GM15510 (cell line): ENCODE results near the gene FSCN2.

Source experiments
- POLR2A ChIP-seq: IDR thresholded peaks from 3 replicates; pipeline ENCODE4 v1.6.1; 2011; ENCODE audit warnings: borderline replicate concordance; ENCODE audit not compliant: insufficient read length; ENCODE audit errors: extremely low read depth

FSCN2 gene

DNA sequence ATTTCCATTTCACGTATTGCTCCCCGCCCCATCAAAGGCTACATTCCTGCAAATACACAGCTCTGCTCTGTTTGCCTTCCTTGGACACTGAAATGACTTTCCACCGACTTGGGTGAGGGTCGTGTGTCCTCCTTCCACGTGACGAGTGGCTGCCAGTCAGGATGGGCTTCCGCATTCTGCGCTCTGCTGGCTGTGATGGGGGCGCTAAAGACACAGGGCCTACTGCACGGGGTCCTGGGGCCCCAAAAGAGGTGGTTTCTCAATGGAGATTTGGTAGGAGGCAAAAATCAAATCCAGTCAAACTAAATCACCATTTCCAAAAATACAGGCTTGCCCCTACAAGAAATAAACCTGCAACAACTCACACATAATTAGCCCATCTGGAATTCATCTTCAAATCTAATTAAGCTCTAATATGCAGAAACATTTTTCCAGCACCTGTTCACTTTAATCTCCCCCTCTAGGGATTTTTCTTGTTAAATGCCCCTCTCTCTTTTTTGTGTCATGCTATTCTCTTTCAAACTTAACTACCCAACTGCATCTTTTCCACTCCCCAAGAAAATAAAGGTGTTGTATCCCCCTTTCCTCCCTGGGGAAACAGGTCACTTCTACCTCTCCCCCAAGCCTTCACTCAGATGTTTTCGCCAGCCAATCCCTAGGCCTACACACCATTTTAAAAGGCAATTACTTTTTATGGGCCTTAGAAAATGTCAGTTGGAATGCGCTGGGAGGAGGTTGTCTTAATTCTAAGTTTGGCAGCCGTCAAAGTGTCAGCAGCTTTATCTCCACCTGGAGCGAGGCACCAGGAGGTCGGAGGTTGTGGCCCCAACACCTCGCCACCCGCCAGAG is 45.8 kb downstream of the FSCN2 start:
- no peak for TF ChIP-seq POLR2A

DNA sequence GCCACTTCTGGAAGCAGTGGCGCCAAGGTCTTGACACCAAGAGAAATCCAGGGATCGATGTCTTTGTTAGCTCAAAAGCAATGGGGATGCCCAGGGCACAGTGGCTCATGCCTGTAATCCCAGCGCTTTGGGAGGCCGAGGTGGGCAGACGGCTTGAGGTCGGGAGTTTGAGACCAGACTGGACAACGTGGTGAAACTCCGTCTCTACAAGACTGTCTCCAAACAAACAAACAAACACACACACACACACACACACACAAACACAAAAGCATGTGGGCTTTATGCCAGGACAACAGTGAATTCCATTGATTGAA is 46.4 kb downstream of the FSCN2 start:
- TF ChIP-seq POLR2A: no peak

DNA sequence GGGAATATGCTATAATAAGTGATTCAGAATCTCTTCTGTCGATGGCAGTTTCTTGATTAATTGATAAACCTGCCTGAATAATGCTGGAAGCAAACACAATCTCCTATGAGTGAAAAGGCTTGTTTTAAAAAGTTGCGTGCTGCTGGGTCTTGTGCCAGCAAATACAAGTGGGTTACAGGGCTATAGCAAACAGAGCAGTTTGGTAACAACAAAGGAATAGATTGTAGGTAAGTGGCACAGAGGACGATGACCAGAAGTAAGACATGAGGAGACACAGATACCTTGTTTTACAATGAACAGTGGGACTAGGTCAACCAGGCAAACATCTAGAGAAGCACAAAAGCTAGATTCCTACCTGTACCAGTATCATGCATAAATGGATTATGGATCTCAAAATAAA is 47.7 kb downstream of the FSCN2 start:
- TF ChIP-seq POLR2A: no peak

DNA sequence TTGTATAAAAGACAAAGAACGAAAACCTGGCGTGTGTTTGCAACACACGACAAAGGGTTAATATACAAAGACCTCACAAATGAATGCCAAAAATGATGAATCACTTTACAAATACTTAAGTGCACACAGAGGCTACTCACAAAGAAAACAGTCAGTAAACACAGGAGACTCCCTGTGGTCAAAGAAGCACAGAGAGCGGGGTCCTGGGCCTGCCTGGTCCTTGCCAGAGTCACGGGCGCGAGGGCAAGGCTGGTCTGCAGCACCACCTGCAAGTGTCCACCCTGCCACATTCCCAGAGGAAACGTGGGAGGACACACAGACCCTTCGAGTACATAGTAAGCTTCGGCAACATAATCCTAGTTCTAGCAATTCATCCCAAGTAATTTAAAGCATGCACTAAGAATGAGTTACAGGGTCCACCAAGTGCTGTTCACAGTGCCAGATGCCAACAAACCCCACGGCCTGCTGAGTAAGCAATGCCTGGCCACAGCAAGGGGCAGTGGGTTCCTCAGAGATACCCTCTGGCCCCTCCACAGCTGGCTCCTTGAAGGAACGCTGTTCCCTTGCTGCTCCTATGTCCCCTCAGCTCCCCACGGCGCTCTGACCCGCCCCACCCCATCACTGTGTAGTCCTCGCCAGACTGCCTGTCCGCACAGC is 48.6 kb downstream of the FSCN2 start:
- no peak for TF ChIP-seq POLR2A

DNA sequence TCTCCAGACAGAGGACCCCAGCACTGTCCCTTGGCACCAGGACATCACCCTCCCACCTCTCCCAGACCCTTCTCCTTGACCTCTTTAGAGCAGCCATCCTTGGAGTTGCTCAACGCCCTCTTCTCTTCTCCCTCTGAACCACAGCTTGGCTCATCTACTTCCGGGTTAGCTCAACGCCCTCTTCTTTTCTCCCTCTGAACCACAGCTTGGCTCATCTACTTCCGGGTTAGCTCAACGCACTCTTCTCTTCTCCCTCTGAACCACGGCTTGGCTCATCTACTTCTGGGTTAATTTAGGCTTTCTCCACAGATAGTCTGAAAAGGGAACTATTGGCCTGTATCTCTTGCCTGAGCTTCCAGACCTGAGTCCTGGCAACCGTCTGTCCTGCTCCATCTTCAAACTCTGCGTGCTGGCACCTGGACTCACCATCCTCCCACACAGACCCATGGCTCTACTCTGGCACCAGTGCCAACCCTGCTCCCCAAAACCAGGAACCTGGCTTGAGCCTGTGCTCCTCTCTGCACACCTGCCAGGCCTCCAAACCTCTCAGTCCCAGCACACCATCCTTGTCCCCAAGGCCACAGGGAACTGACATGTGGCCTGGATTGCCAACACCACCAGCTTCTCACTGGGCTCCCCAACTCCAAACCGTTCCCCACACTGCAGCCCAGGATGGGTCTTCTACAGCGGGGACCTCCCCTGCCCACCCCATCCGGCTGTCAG is 49.3 kb downstream of the FSCN2 start:
- no peak for TF ChIP-seq POLR2A

DNA sequence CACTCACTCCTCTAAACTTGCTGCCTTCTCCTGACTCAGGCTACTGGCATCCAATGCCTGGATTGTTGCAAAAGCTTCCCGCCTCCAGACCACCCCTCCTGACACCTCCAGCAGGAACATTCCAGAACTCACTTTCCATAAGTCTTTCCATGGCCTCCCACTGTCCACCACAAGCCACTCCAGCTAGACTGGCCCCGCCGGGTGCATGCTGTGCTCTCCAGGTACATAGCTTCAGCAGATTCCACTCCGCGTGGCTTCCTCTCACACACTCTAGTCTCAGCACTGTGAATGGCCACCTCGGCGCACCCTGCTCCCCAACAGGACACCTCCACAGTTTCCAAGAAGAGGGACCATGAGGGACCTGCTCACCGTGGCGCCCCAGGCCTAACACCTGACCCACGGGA is 49.9 kb downstream of the FSCN2 start:
- no peak for TF ChIP-seq POLR2A

DNA sequence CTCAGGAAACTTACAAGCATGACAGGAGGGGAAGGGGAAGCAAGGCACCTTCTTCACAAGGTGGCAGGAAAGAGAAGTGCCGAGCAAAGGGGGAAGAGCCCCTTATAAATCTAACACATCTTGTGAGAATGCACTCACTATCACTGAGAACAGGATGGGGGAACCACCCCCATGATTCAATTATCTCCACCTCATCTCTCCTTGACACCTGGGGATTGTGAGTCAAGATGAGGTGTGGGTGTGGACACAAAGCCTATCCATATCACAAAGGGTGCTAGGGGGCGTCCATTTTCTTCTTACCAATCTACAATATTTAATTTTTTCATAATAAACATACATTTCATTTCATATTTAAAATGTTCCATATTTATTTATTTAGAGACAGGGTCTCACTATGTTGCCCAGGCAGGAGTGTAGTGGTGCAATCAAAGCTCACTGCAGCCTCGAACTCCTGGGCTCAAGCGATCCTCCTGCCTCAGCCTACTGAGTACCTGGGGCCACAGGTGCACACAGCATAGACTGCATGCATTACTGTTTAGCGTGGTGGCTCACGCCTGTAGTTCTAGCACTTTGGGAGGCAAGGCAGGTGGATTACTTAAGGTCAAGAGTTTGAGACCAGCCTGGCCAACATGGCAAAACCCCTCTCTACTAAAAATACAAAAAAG is 50.5 kb downstream of the FSCN2 start:
- TF ChIP-seq POLR2A: no peak

DNA sequence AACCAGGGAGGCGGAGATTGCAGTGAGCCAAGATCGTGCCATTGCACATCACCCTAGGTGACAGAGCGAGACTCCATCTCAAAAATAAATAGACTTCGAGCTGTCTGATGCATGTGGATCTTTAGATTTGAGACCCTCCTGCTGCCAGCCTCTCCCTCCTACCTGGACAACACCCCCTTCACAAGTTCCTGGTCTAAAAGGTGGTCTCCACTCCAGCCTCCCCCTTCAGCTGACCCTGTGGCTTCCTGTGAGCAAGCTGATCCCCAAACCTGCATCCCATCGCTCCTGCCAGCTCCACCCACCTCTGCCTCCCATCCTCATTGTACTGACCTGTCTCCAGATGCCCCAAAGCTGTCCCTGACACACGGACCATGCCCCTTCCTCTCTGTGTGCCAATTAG is 51.1 kb downstream of the FSCN2 start:
- no peak for TF ChIP-seq POLR2A

DNA sequence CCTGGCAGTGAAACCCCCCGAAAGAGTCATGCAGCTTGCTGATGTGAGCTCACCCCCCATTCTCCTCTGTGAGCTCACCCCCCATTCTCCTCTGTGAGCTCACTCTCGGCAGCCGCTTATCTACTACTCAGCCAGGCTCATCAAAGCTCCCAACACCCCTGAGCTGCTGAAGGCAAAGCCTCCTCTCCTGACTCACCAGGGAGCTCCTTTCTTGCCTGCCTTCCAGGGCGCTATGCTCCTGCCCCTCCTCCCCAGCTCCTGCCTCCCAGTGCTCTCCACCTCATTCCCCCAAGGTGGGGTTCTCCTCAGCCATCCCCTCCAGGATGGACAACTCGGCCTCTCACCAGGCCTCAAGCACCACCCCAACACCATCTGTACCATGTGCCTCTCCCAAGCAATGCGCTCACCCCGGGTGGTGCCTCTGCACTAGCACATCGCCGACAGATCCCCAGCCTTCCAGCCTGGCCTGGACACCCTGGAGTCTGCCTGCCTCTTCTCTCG is 51.7 kb downstream of the FSCN2 start:
- no peak for TF ChIP-seq POLR2A

DNA sequence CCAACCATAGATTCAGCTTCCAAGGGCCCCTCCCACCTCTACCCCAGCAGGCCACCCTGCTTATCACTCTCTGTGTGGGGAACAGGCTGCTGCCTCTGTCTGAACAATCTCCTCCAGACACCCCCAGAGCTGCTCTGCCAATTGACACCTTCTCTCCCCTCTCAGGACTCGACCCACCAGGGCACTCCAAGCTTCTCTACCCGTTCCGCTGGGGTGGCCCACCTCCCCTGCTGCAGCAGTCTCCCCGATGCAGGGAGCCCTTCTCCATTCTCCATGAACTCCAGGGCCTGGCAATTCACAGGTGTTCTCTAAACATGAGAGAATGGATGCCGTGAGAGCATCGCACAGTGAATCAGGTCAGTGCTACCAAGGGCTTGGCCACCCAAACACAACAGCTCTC is 52.3 kb downstream of the FSCN2 start:
- no peak for TF ChIP-seq POLR2A

DNA sequence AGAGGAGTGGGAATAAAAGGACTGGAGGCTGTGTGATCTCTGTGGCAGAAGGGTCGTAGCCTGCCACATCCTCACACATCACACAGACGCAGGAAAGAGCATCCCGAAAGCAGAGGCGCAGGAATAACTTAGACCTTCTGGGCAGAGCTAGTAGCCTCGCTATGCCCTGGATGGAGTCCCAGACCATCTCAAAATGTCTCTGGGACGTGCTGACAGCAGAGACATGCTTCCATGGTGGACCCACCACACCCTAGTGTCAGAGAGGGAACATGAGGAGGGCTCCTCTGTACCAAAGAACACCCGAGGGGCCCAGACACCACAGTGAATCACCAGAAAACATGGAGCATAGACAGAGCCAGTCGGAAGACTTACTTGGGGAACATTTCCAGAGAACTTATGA is 53.6 kb downstream of the FSCN2 start:
- no peak for TF ChIP-seq POLR2A

DNA sequence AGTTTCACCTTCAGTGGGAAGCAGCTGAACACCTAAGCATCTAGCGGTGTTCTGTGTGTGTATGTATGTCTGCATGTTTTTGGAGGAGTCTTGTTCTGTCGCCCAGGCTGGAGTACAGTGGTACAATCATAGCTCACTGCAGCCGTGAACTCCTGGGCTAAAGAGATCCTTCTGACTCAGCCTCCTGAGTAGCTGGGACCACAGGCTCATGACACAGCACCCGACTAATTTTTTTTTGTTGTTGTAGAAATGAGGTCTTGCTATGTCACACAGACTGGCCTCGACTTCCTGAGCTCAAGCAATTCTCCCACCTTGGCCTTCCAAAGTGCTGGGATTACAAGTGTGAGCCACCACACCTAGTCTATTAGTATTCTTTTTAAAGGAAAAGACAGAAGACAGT is 54.2 kb downstream of the FSCN2 start:
- TF ChIP-seq POLR2A: no peak

DNA sequence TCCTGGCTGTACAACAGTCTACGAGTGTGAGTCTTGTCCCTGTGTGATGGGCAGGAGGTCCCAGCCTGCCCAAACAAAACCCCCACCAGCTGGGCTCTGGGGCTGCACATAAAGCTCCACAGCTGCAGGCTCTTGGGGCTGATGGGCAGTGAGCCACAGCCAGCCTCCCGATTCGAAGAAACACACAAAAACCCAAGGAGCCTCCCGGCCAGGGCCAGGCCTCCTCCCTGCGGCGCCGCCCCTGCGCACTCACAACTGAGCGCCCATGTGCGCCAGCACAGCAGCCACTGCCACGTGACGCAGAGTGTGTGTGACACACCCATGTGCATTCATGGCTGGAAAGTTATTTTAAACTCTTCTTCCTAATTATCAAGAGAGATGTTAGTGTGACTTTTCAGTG is 54.6 kb downstream of the FSCN2 start:
- TF ChIP-seq POLR2A: no peak

DNA sequence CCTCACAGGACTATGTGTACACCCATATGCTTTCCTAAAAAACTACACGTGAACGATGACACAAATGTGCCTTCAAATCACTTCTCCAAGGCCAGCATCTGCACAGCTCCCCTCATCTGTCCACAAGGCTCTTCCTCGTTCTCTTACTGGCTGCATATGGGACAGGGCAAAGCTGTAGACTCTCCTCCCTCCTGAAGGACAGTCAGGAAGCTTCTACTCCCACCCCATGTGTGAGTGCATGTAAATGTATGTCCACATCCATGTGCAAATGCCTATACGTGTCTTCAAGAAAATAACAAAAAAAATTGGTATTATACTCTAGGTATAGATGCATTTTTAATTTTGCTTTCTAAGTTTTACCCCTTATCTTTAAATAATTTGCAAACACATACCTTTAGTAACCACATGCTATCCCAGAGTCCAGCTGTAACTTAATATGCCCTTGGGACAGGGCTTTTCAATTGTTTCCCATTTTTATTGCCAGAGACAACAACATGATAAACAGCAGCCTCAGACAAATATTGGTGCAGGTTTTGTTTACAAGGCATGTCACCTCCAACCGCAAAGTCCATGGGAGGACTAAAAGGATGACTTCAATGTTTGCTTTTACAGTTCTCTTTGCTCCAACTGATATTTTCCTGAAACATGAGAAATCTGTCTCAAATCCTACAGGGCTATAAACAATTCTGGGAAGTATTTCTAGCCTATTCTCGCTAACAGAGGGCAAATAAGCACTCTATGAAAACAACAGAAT is 55.6 kb downstream of the FSCN2 start:
- TF ChIP-seq POLR2A: no peak
